Right atrium auricular region (tissue), 2 donors: ENCODE data around the gene DNM1L. TPM values are rescaled to one million over a fixed set of nuclear protein-coding genes. Genes with fewer than 3 reads are reported as not detected.

Source experiments
- DNase-seq: peaks from one replicate; pipeline ENCODE4 v3.0.0-alpha.2; 2019; ENCODE audit warnings: low spot score
- H3K27ac ChIP-seq, 2 donors: fragments of 200-600 bp; sonication (generic); 1 replicate in 1 of 2; 2 replicates in 1 of 2; pipeline ENCODE4 v1.5.1; 2016 to 2019
- H3K27me3 ChIP-seq, 2 donors: fragments of 200-600 bp; sonication (generic); one replicate each; pipeline versions ENCODE4 v1.5.1 to v1.6.0; 2017 to 2019
- H3K36me3 ChIP-seq: fragments of 200-600 bp; sonication (generic); one replicate; pipeline ENCODE4 v1.5.1; 2016
- H3K4me1 ChIP-seq, 2 donors: fragments of 200-600 bp; sonication (generic); one replicate each; pipeline versions ENCODE4 v1.5.1 to v1.6.0; 2017 to 2019
- H3K4me3 ChIP-seq, 2 donors: fragments of 200-600 bp; sonication (generic); 1 replicate in 1 of 2; 2 replicates in 1 of 2; pipeline ENCODE4 v1.5.1; 2017 to 2019; ENCODE audit warnings: mild to moderate bottlenecking in 1 of 2, moderate library complexity in 1 of 2
- H3K9me3 ChIP-seq, 2 donors: fragments of 200-600 bp; sonication (generic); one replicate each; pipeline ENCODE4 v1.5.1; 2019
- CTCF ChIP-seq, 2 donors: fragments of 200-600 bp; sonication (generic); IDR thresholded peaks; one replicate each; pipeline ENCODE4 v1.5.1; 2019; ENCODE audit warnings: antibody characterized with exemption in 2 of 2
- total RNA-seq, 2 donors: library from RNA; depleted of rRNA; stranded (reverse); fragments of >200 nt; gene quantifications; one replicate each; pipeline ENCODE4 v1.1.0, GENCODE V29; 2016

DNM1L gene
- total RNA-seq, 2 donors from 2014 or later: 33.6 to 51.1 TPM

DNA sequence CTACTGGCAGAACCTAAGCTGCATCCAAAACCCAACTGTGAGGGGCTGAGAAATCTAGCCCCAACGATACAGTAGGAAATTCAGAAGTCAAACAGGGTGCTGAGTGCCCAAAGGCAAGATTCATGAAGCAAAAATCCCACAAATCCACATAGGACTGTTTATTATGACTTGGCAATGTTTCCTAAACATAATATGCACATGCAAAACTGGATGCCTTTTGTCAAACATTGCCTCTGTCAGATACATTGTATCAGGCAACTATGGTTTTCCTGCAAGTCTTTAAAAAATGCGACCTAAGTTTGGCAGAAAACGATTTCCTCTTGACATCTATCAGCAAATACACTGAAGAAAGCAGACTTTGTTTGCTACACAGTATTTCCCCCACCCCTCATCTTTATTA, 103.9 kb downstream of the DNM1L start:
- no peak for DNase-seq
- no peaks in the 10 kb centered on the region for H3K9me3 ChIP-seq
- H3K27ac ChIP-seq: no peak overlapping the region
- no peaks in the 10 kb centered on the region for H3K4me1 ChIP-seq
- H3K4me3 ChIP-seq: no peak overlapping the region
- peaks cover under 1% of the 10 kb centered on the region for H3K36me3 ChIP-seq
- no peak for TF ChIP-seq CTCF (IDR thresholded peaks at IDR 0.05)
- H3K27me3 ChIP-seq: no peaks in the 10 kb centered on the region

GRCh38 chr12:32785557-32785956, 106.5 kb downstream of the DNM1L start:
- TF ChIP-seq CTCF (IDR thresholded peaks at IDR 0.05): no peak
- no peak for DNase-seq
- Histone ChIP-seq H3K4me3 (no peak overlapping the region), H3K27me3 (no peaks in the 10 kb centered on the region), H3K36me3 (peaks cover 21% of the 10 kb centered on the region), H3K27ac (no peak overlapping the region), H3K9me3 (no peaks in the 10 kb centered on the region), H3K4me1 (no peaks in the 10 kb centered on the region)

- no peak for TF ChIP-seq CTCF (IDR thresholded peaks at IDR 0.05)
- Histone ChIP-seq H3K36me3 (peaks cover 34% of the 10 kb centered on the region), H3K4me3 (no peak overlapping the region), H3K27ac (no peak overlapping the region), H3K9me3 (no peaks in the 10 kb centered on the region), H3K27me3 (no peaks in the 10 kb centered on the region), H3K4me1 (no peaks in the 10 kb centered on the region)
- no peak for DNase-seq
Measured at GRCh38 chr12:32788405-32788804, 109.3 kb downstream of the DNM1L start.

DNA sequence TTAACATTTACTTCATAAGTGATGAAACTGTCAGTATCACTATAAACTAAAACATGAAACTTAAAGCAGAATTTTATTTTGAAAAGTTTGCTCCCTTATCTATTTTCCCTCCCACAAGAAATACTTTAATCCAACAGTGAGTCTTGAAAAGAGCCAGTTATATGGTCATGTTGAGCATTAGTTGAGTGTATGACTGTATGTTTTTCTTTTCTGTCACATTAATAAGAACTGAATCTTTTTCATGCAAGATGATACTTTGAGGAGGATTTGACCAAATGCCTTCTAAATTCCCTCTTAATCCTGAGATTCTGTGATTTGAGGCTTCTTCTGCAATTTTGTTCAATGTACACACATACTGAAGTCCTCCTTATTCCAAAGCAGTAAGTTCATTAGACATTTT, 110.3 kb downstream of the DNM1L start:
- Histone ChIP-seq H3K4me3 (no peak overlapping the region), H3K36me3 (peaks cover 35% of the 10 kb centered on the region), H3K27me3 (no peaks in the 10 kb centered on the region), H3K9me3 (no peaks in the 10 kb centered on the region), H3K4me1 (no peaks in the 10 kb centered on the region), H3K27ac (no peak overlapping the region)
- no peak for DNase-seq
- TF ChIP-seq CTCF (IDR thresholded peaks at IDR 0.05): no peak

DNA sequence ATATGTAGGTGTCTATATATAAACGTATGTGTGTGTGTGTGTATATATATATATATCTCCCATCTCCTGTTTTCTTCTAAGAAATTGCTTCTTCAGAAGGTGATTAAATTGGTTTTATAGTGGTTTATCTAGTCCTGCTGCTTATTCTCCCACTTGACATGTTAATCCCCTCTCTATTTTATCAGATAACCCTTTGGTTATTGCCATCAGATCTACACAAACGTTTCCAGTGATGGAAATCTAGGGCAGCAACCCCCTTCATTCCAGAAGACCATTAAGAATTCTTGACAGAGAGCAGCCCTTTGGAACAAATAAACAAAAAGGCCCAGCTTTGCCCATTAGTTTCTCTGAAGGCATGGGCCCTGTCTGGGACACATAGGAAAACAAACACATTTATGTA, 110.8 kb downstream of the DNM1L start:
- no peaks in the 10 kb centered on the region for H3K27me3 ChIP-seq
- DNase-seq: no peak
- no peaks in the 10 kb centered on the region for H3K9me3 ChIP-seq
- H3K36me3 ChIP-seq: peaks cover 40% of the 10 kb centered on the region
- TF ChIP-seq CTCF (IDR thresholded peaks at IDR 0.05): no peak
- no peaks in the 10 kb centered on the region for H3K4me1 ChIP-seq
- no peak overlapping the region for H3K4me3 ChIP-seq
- no peak overlapping the region for H3K27ac ChIP-seq

DNA sequence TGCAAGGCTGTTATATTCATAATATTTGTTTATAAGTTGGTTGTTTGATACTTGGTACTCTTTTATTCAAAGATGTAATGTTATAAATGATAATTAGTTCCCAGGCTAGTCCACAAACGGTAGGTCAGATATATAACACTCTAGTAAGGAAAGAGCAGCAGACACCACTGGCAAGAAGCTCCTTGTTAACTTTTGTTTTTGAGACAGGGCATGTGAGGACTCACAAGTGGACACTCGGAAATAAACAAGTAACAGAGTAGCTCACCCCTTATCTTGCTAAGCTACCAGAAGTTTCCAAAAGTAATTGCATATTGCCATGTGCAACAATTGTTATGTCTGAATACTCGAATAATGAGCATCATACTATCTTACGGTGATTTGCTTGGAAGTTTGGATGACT, 115.2 kb downstream of the DNM1L start:
- Histone ChIP-seq H3K27me3 (no peaks in the 10 kb centered on the region), H3K4me1 (no peaks in the 10 kb centered on the region), H3K9me3 (no peaks in the 10 kb centered on the region), H3K4me3 (no peak overlapping the region), H3K36me3 (peaks cover 41% of the 10 kb centered on the region), H3K27ac (no peak overlapping the region)
- TF ChIP-seq CTCF (IDR thresholded peaks at IDR 0.05): no peak
- DNase-seq: no peak
